SK-N-SH (cell line): Measurements from ENCODE around the gene HSF4. TPM values are rescaled to one million over a fixed set of nuclear protein-coding genes. Genes with fewer than 3 reads are reported as not detected.

ENCODE experiments used
- CTCF ChIA-PET: fragments of 300-600, 350-600 bp; formaldehyde crosslinking; extraction: SDS; loops from one replicate; lab custom pipeline; 2021; lab: Yijun Ruan, JAX
- POLR2A ChIA-PET: fragments of 350-600 bp; sonication (Branson Sonifier 250); formaldehyde crosslinking; extraction: SDS; loops from one replicate; lab custom pipeline; 2020; ENCODE audit warnings: antibody characterized with exemption, inconsistent platforms; lab: Yijun Ruan, JAX
- DNase-seq: peaks from one replicate; pipeline ENCODE4 v3.0.0; 2012
- H2AFZ ChIP-seq: fragments of 200-600 bp; sonication (generic); 2 replicates; pipeline ENCODE4 v1.8.1; 2016; ENCODE audit warnings: antibody characterized with exemption, mild to moderate bottlenecking, low read depth
- H3F3A ChIP-seq: fragments of 200-600 bp; sonication (generic); replicated peaks from 2 replicates; pipeline ENCODE3; 2016; ENCODE audit warnings: antibody characterized with exemption, mild to moderate bottlenecking; ENCODE audit not compliant: insufficient read depth
- H3K27ac ChIP-seq, 2 experiments: fragments of 200-500 bp in 1 of 2; fragments of 200-600 bp in 1 of 2; sonication (Bioruptor generic) in 1 of 2; sonication (generic), shearing (Covaris generic) in 1 of 2; 2 replicates each; pipeline versions ENCODE4 v1.5.1 to v1.6.1; 2014 to 2016; ENCODE audit warnings: low read depth in 2 of 2, inconsistent platforms in 1 of 2, low read length in 1 of 2, mild to moderate bottlenecking in 1 of 2, mixed read lengths in 1 of 2
- H3K27me3 ChIP-seq: fragments of 200-600 bp; sonication (generic), shearing (Covaris generic); 2 replicates; pipeline ENCODE4 v1.6.1; 2016; ENCODE audit warnings: mixed run types; ENCODE audit not compliant: insufficient read depth
- H3K36me3 ChIP-seq, 2 experiments: fragments of 200-500 bp in 1 of 2; fragments of 200-600 bp in 1 of 2; sonication (Bioruptor generic) in 1 of 2; sonication (generic) in 1 of 2; replicated peaks in 1 of 2; 2 replicates each; pipeline versions ENCODE3 to v1.5.1; 2014 to 2016; ENCODE audit warnings: low read length in 1 of 2, mild to moderate bottlenecking in 1 of 2; ENCODE audit not compliant: insufficient read depth in 2 of 2, control insufficient read depth in 1 of 2
- H3K4me1 ChIP-seq, 2 experiments: fragments of 200-500 bp in 1 of 2; fragments of 200-600 bp in 1 of 2; sonication (Bioruptor generic) in 1 of 2; sonication (generic), shearing (Covaris generic) in 1 of 2; 2 replicates each; pipeline versions ENCODE4 v1.5.1 to v1.6.1; 2014 to 2016; ENCODE audit warnings: low read depth in 1 of 2, low read length in 1 of 2, mixed run types in 1 of 2; ENCODE audit not compliant: insufficient read depth in 2 of 2, control insufficient read depth in 1 of 2
- H3K4me2 ChIP-seq: fragments of 200-600 bp; sonication (generic), shearing (Covaris generic); 2 replicates; pipeline ENCODE4 v1.6.1; 2017; ENCODE audit warnings: mixed run types
- H3K4me3 ChIP-seq, 2 experiments: fragments of 200-500 bp in 1 of 2; fragments of 200-600 bp in 1 of 2; sonication (Bioruptor generic) in 1 of 2; sonication (generic), shearing (Covaris generic) in 1 of 2; 2 replicates each; pipeline versions ENCODE4 v1.5.1 to v1.8.1; 2014 to 2016; ENCODE audit warnings: low read depth in 2 of 2, inconsistent platforms in 1 of 2, low read length in 1 of 2, mild to moderate bottlenecking in 1 of 2, mixed read lengths in 1 of 2, moderate library complexity in 1 of 2
- H3K79me2 ChIP-seq: fragments of 200-600 bp; sonication (generic); 2 replicates; pipeline ENCODE4 v1.8.1; 2017; ENCODE audit warnings: mild to moderate bottlenecking; ENCODE audit not compliant: insufficient read depth
- H3K9ac ChIP-seq: fragments of 200-600 bp; sonication (generic); 2 replicates; pipeline ENCODE4 v1.6.1; 2017; ENCODE audit warnings: mixed run types
- H3K9me2 ChIP-seq: fragments of 200-600 bp; sonication (generic); 2 replicates; pipeline ENCODE4 v1.6.1; 2017; ENCODE audit warnings: mixed run types
- H3K9me3 ChIP-seq: fragments of 200-600 bp; sonication (generic); 2 replicates; pipeline ENCODE4 v1.6.1; 2017; ENCODE audit warnings: mixed run types, mild to moderate bottlenecking, moderate library complexity
- H4K20me1 ChIP-seq: fragments of 200-600 bp; sonication (generic); 2 replicates; pipeline ENCODE4 v1.6.1; 2017; ENCODE audit warnings: mild to moderate bottlenecking, mixed run types; ENCODE audit not compliant: insufficient read depth
- CHD2 ChIP-seq: fragments of 150-350 bp; IDR thresholded peaks from 2 replicates; pipeline ENCODE4 v1.6.1; 2018; ENCODE audit warnings: low read length; ENCODE audit not compliant: partially characterized antibody
- ELF1 ChIP-seq: IDR thresholded peaks from 2 replicates; pipeline ENCODE4 v1.4.0; 2012
- FOSL2 ChIP-seq: IDR thresholded peaks from 2 replicates; pipeline ENCODE4 v1.4.0; 2012; ENCODE audit warnings: low read depth, mild to moderate bottlenecking, moderate library complexity, borderline replicate concordance
- FOXJ3 ChIP-seq: sonication (generic); formaldehyde crosslinking; IDR thresholded peaks from 2 replicates; pipeline ENCODE4 v1.5.1; 2020; ENCODE audit warnings: mild to moderate bottlenecking, missing genetic modification reagents
- MEF2A ChIP-seq: IDR thresholded peaks from 2 replicates; pipeline ENCODE4 v1.4.0; 2012; ENCODE audit warnings: low read depth, borderline replicate concordance
- NFIC ChIP-seq: IDR thresholded peaks from 2 replicates; pipeline ENCODE4 v1.4.0; 2012; ENCODE audit warnings: borderline replicate concordance
- NRF1 ChIP-seq: IDR thresholded peaks from 2 replicates; pipeline ENCODE4 v1.6.1; 2012; ENCODE audit warnings: low read depth, mild to moderate bottlenecking, low read length
- POLR2AphosphoS5 ChIP-seq: IDR thresholded peaks from 2 replicates; pipeline ENCODE4 v1.6.1; 2012; ENCODE audit warnings: low read depth, low read length
- RAD21 ChIP-seq: IDR thresholded peaks from 2 replicates; pipeline ENCODE4 v1.6.1; 2012; ENCODE audit warnings: mild to moderate bottlenecking, low read length
- RCOR1 ChIP-seq: fragments of 150-350 bp; IDR thresholded peaks from 2 replicates; pipeline ENCODE4 v1.6.1; 2017; ENCODE audit warnings: antibody characterized with exemption, low read length
- SIN3A ChIP-seq: IDR thresholded peaks from 2 replicates; pipeline ENCODE4 v1.6.1; 2012; ENCODE audit warnings: low read depth, mild to moderate bottlenecking, low read length, moderate library complexity, borderline replicate concordance
- SMC3 ChIP-seq: IDR thresholded peaks from 2 replicates; pipeline ENCODE4 v1.6.1; 2012; ENCODE audit warnings: low read depth, low read length, improper control_type of control experiment
- TCF12 ChIP-seq: IDR thresholded peaks from 2 replicates; pipeline ENCODE4 v1.4.0; 2012
- TEAD4 ChIP-seq: IDR thresholded peaks from 2 replicates; pipeline ENCODE4 v1.4.0; 2012; ENCODE audit warnings: mild to moderate bottlenecking, borderline replicate concordance; ENCODE audit not compliant: insufficient read depth
- USF1 ChIP-seq: IDR thresholded peaks from 2 replicates; pipeline ENCODE4 v1.4.0; 2012; ENCODE audit warnings: low read depth, borderline replicate concordance
- YY1 ChIP-seq: IDR thresholded peaks from 2 replicates; pipeline ENCODE4 v1.4.0; 2012; ENCODE audit warnings: low read depth, mild to moderate bottlenecking
- WGBS: methylation state at CpG from one replicate; pipeline ENCODE4 v1.1.6; 2017; ENCODE audit warnings: low lambda C conversion rate; 5-methylcytosine and 5-hydroxymethylcytosine counted together
- polyA plus RNA-seq, 3 experiments: library from polyadenylated mRNA; depleted of rRNA; stranded (reverse); fragments of >200 nt; gene quantifications; 2 replicates each; pipeline ENCODE4 v1.2.3, GENCODE V29; 2012
- TF ChIP-seq, protein P1 (sequence below): IDR thresholded peaks from 2 replicates; pipeline ENCODE4 v1.6.1; 2012; ENCODE audit warnings: mild to moderate bottlenecking, low read depth, low read length, moderate library complexity
- TF ChIP-seq, protein P2 (sequence below): fragments of 200-600 bp; sonication (generic); IDR thresholded peaks from 2 replicates; pipeline ENCODE4 v1.6.1; 2017; ENCODE audit warnings: antibody characterized with exemption, mild to moderate bottlenecking, moderate library complexity

Gene HSF4
- polyA plus RNA-seq, 1 of the 3 experiments (the other 2 are of a cell fraction) = 33.4 TPM

GRCh38 chr16:67210069-67210937, 45.8 kb downstream of the HSF4 start:
- no peak overlapping the region for H3K27ac ChIP-seq
- H3K4me2 ChIP-seq = no peak overlapping the region
- POLR2A ChIA-PET = interaction anchor here (1.0 to 4.0 kb wide), 4 partner anchors 8 to 18 kb away, joined by 3 to 21 read pairs (median 6); partner anchors contain the start of genes E2F4 and TMEM208
- no peak overlapping the region for H3K4me3 ChIP-seq
- 90% methylated on average over 8 of the region's 25 CpGs for WGBS
- H3K9ac ChIP-seq = no peak overlapping the region
- CTCF ChIA-PET = interaction anchor here (1.1 to 1.5 kb wide), 3 partner anchors 12 to 17 kb away, joined by 3 to 8 read pairs (median 3); partner anchors contain the start of gene ELMO3
- H3F3A ChIP-seq = peaks cover 4% of the 10 kb centered on the region
- H4K20me1 ChIP-seq = no peaks in the 10 kb centered on the region
- TF ChIP-seq POLR2AphosphoS5 (no peak), TEAD4 (no peak), FOXJ3 (no peak), ELF1 (no peak), TCF12 (no peak), CHD2 (no peak), RAD21 (no peak), SIN3A (no peak), NRF1 (no peak), FOSL2 (no peak), SMC3 (no peak), MEF2A (no peak)
- TF ChIP-seq, protein P1, sequence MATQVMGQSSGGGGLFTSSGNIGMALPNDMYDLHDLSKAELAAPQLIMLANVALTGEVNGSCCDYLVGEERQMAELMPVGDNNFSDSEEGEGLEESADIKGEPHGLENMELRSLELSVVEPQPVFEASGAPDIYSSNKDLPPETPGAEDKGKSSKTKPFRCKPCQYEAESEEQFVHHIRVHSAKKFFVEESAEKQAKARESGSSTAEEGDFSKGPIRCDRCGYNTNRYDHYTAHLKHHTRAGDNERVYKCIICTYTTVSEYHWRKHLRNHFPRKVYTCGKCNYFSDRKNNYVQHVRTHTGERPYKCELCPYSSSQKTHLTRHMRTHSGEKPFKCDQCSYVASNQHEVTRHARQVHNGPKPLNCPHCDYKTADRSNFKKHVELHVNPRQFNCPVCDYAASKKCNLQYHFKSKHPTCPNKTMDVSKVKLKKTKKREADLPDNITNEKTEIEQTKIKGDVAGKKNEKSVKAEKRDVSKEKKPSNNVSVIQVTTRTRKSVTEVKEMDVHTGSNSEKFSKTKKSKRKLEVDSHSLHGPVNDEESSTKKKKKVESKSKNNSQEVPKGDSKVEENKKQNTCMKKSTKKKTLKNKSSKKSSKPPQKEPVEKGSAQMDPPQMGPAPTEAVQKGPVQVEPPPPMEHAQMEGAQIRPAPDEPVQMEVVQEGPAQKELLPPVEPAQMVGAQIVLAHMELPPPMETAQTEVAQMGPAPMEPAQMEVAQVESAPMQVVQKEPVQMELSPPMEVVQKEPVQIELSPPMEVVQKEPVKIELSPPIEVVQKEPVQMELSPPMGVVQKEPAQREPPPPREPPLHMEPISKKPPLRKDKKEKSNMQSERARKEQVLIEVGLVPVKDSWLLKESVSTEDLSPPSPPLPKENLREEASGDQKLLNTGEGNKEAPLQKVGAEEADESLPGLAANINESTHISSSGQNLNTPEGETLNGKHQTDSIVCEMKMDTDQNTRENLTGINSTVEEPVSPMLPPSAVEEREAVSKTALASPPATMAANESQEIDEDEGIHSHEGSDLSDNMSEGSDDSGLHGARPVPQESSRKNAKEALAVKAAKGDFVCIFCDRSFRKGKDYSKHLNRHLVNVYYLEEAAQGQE = no peak
- TF ChIP-seq, all 33 proteins: peak for 0
- DNase-seq = no peak
- Histone ChIP-seq H3K9me2 (no peaks in the 10 kb centered on the region), H3K79me2 (no peaks in the 10 kb centered on the region), H3K9me3 (no peaks in the 10 kb centered on the region), H3K27me3 (no peaks in the 10 kb centered on the region), H2AFZ (no peak overlapping the region), H3K4me1 (peaks cover 8 to 11% of the 10 kb centered on the region in 2 experiments; a peak in 2 of 4 replicates), H3K36me3 (no peaks in the 10 kb centered on the region)

- H3K36me3 ChIP-seq = no peaks in the 10 kb centered on the region
- POLR2A ChIA-PET = interaction anchor here (0.7 kb wide), 1 partner anchor 9 kb away, joined by 4 read pairs; no protein-coding TSS in a partner anchor
These were observed 47.1 kb downstream of the HSF4 start for GRCh38 chr16:67211674-67212073.

More at GRCh38 chr16:67211674-67212073, 47.1 kb downstream of the HSF4 start:
- no peak for DNase-seq
- no peak overlapping the region for H2AFZ ChIP-seq
- no peaks in the 10 kb centered on the region for H3F3A ChIP-seq
- H3K27me3 ChIP-seq = no peaks in the 10 kb centered on the region
- no peak overlapping the region for H3K4me2 ChIP-seq
- CTCF ChIA-PET = no interaction called here
- H3K9me2 ChIP-seq = no peaks in the 10 kb centered on the region
- no peaks in the 10 kb centered on the region for H3K9me3 ChIP-seq
- H3K4me3 ChIP-seq = no peak overlapping the region
- TF ChIP-seq USF1 (no peak), TCF12 (no peak), RCOR1 (no peak), NFIC (no peak), YY1 (no peak), CHD2 (no peak)
- TF ChIP-seq, protein P2, sequence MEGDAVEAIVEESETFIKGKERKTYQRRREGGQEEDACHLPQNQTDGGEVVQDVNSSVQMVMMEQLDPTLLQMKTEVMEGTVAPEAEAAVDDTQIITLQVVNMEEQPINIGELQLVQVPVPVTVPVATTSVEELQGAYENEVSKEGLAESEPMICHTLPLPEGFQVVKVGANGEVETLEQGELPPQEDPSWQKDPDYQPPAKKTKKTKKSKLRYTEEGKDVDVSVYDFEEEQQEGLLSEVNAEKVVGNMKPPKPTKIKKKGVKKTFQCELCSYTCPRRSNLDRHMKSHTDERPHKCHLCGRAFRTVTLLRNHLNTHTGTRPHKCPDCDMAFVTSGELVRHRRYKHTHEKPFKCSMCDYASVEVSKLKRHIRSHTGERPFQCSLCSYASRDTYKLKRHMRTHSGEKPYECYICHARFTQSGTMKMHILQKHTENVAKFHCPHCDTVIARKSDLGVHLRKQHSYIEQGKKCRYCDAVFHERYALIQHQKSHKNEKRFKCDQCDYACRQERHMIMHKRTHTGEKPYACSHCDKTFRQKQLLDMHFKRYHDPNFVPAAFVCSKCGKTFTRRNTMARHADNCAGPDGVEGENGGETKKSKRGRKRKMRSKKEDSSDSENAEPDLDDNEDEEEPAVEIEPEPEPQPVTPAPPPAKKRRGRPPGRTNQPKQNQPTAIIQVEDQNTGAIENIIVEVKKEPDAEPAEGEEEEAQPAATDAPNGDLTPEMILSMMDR = no peak
- H4K20me1 ChIP-seq = no peaks in the 10 kb centered on the region
- 87% methylated on average over 7 of the region's 7 CpGs for WGBS
- H3K27ac ChIP-seq = no peak overlapping the region
- H3K79me2 ChIP-seq = no peaks in the 10 kb centered on the region
- no peak overlapping the region for H3K9ac ChIP-seq
- peaks cover 8 to 14% of the 10 kb centered on the region in 2 experiments; a peak in 2 of 4 replicates for H3K4me1 ChIP-seq
